SHP77 (cell line): ENCODE measurements around the gene RRAS.
A peak's percentile ranks its signal among the peaks of the same experiment; 100 is the strongest.

Experiments
- DNase-seq, 2 experiments: peaks; one replicate each; lab custom pipeline; 2025; lab: John Stamatoyannopoulos, UW

Gene RRAS

GRCh38 chr19:49595819-49596404 lies 44.0 kb downstream of the RRAS start:
- no peak for DNase-seq

GRCh38 chr19:49594993-49595818 lies 44.7 kb downstream of the RRAS start:
- DNase-seq, result no peak

GRCh38 chr19:49594157-49594992 lies 45.6 kb downstream of the RRAS start:
- no peak for DNase-seq

GRCh38 chr19:49593233-49594113 lies 46.5 kb downstream of the RRAS start:
- peak; percentile 86 to 92 for DNase-seq

GRCh38 chr19:49592486-49593232 lies 47.3 kb downstream of the RRAS start:
- DNase-seq, result no peak

GRCh38 chr19:49591731-49592485 lies 48.0 kb downstream of the RRAS start:
- DNase-seq, result peak in 1 of 2 experiments; percentile 14

GRCh38 chr19:49590971-49591730 lies 48.8 kb downstream of the RRAS start, which contains the start of gene PRR12:
PRR12 (plus strand) TSS chr19:49591182; CDS start chr19:49591655, 473 bp downstream.
- DNase-seq, result peak in 1 of 2 experiments; percentile 3

- DNase-seq, result peak; percentile 94 to 95
Measured at GRCh38 chr19:49590071-49590970, 49.6 kb downstream of the RRAS start.

GRCh38 chr19:49589502-49589905 lies 50.4 kb downstream of the RRAS start:
- no peak for DNase-seq

- no peak for DNase-seq
Measured at GRCh38 chr19:49588365-49589122, 51.4 kb downstream of the RRAS start.

GRCh38 chr19:49587227-49587626 lies 52.7 kb downstream of the RRAS start:
- no peak for DNase-seq
